CD4-positive, alpha-beta T cell treated with Interleukin-4 for 4 hours (primary cell): Measurements from ENCODE around the gene THSD4.

Source experiments
- DNase-seq: peaks from one replicate; pipeline ENCODE4 v3.0.0-alpha.2; 2020

The THSD4 gene

GRCh38 chr15:71515375-71516186, 400.3 kb downstream of the THSD4 start:
- no peak for DNase-seq

GRCh38 chr15:71517751-71518150, 402.5 kb downstream of the THSD4 start:
- DNase-seq = no peak

GRCh38 chr15:71518661-71519060, 403.4 kb downstream of the THSD4 start:
- DNase-seq = no peak

- no peak for DNase-seq
These were observed 411.0 kb downstream of the THSD4 start for GRCh38 chr15:71526060-71526820.

- DNase-seq = no peak
These were observed 414.1 kb downstream of the THSD4 start for GRCh38 chr15:71529361-71529760.

- DNase-seq = no peak
These were observed 414.8 kb downstream of the THSD4 start for GRCh38 chr15:71530116-71530515.

- no peak for DNase-seq
These were observed 417.7 kb downstream of the THSD4 start for GRCh38 chr15:71532994-71533393.

GRCh38 chr15:71538181-71538580, 422.9 kb downstream of the THSD4 start:
- no peak for DNase-seq

- no peak for DNase-seq
These were observed 426.5 kb downstream of the THSD4 start for GRCh38 chr15:71541746-71542145.

- no peak for DNase-seq
These were observed 427.6 kb downstream of the THSD4 start for GRCh38 chr15:71542836-71543235.

GRCh38 chr15:71543413-71543812, 428.1 kb downstream of the THSD4 start:
- DNase-seq = no peak

GRCh38 chr15:71545223-71545760, 430.0 kb downstream of the THSD4 start:
- DNase-seq = no peak

- no peak for DNase-seq
These were observed 430.7 kb downstream of the THSD4 start for GRCh38 chr15:71545923-71546322.

- DNase-seq = no peak
These were observed 431.7 kb downstream of the THSD4 start for GRCh38 chr15:71547011-71547410.

GRCh38 chr15:71548401-71548807, 433.1 kb downstream of the THSD4 start:
- DNase-seq = no peak

- no peak for DNase-seq
These were observed 433.8 kb downstream of the THSD4 start for GRCh38 chr15:71549091-71549490.

GRCh38 chr15:71549697-71550096, 434.4 kb downstream of the THSD4 start:
- DNase-seq = no peak

- DNase-seq = no peak
These were observed 436.3 kb downstream of the THSD4 start for GRCh38 chr15:71551566-71551965.

- DNase-seq = no peak
These were observed 443.8 kb downstream of the THSD4 start for GRCh38 chr15:71559098-71559497.

- no peak for DNase-seq
These were observed 444.3 kb downstream of the THSD4 start for GRCh38 chr15:71559616-71560015.

- DNase-seq = no peak
These were observed 447.0 kb downstream of the THSD4 start for GRCh38 chr15:71562251-71562650.

- no peak for DNase-seq
These were observed 448.9 kb downstream of the THSD4 start for GRCh38 chr15:71564217-71564616.

GRCh38 chr15:71565006-71565405, 449.7 kb downstream of the THSD4 start:
- no peak for DNase-seq

- no peak for DNase-seq
These were observed 450.4 kb downstream of the THSD4 start for GRCh38 chr15:71565631-71566160.
